Uterus (tissue), 4 donors: ENCODE measurements around the gene EGR1. TPM values are rescaled to one million over a fixed set of nuclear protein-coding genes. Genes with fewer than 3 reads are reported as not detected.

Source experiments
- DNase-seq, 2 donors: peaks; one replicate each; pipeline ENCODE4 v3.0.0-alpha.2; 2019 to 2020
- H3K27ac ChIP-seq, 2 donors: fragments of 200-600 bp; sonication (generic); 1 replicate in 1 of 2; 2 replicates in 1 of 2; pipeline ENCODE4 v1.5.1; 2016 to 2018
- H3K27me3 ChIP-seq, 2 donors: fragments of 200-600 bp; sonication (generic); one replicate each; pipeline ENCODE4 v1.5.1; 2018 to 2019; ENCODE audit warnings: control low read depth in 1 of 2
- H3K36me3 ChIP-seq, 2 donors: fragments of 200-600 bp; sonication (generic); one replicate each; pipeline ENCODE4 v1.5.1; 2019; ENCODE audit warnings: control low read depth in 1 of 2
- H3K4me1 ChIP-seq, 2 donors: fragments of 200-600 bp; sonication (generic); one replicate each; pipeline ENCODE4 v1.5.1; 2018 to 2019; ENCODE audit warnings: control low read depth in 1 of 2
- H3K4me3 ChIP-seq, 2 donors: fragments of 200-600 bp; sonication (generic); 1 replicate in 1 of 2; 2 replicates in 1 of 2; pipeline ENCODE4 v1.5.1; 2018 to 2019; ENCODE audit warnings: mild to moderate bottlenecking in 1 of 2
- H3K9me3 ChIP-seq, 2 donors: fragments of 200-600 bp; sonication (generic); one replicate each; pipeline ENCODE4 v1.5.1; 2019; ENCODE audit warnings: control low read depth in 1 of 2
- POLR2A ChIP-seq, 2 donors: fragments of 450-650 bp; IDR thresholded peaks; one replicate each; pipeline ENCODE4 v1.6.1; 2016; ENCODE audit warnings: antibody characterized with exemption in 2 of 2, mild to moderate bottlenecking in 1 of 2, moderate library complexity in 1 of 2
- intact Hi-C: fragments of 100-400 bp; cut with DNase I; formaldehyde crosslinking; loops from one replicate; pipeline ENCODE4 v1.15.1; 2023; ENCODE audit warnings: low total_unique reads
- total RNA-seq, 4 donors: library from RNA; depleted of rRNA in 3 of 4; stranded (reverse); fragments of >200 nt in 3 of 4; gene quantifications; one replicate each; pipeline versions ENCODE4 v1.1.0 to v1.2.4, GENCODE V29; 2014 to 2023
- TF ChIP-seq, protein P1 (sequence below), 4 experiments: fragments of 200-600 bp in 2 of 4; fragments of 450-650 bp in 2 of 4; sonication (generic) in 2 of 4; IDR thresholded peaks; one replicate each; pipeline ENCODE4 v1.5.1; 2016 to 2019; ENCODE audit warnings: antibody characterized with exemption in 4 of 4, mild to moderate bottlenecking in 2 of 4, moderate library complexity in 1 of 4
- donor health status: DM: yes; HTN: yes; CAD: no.

Gene EGR1
- total RNA-seq, 4 donors from 2014 or later: 2.6 to 123 (median 35.2) TPM

- intact Hi-C loops: no loop called here
- H3K4me1 ChIP-seq: no peaks in the 10 kb centered on the region
- DNase-seq: no peak
Observed at GRCh38 chr5:138454121-138454520, 11.2 kb upstream of the EGR1 start.

DNA sequence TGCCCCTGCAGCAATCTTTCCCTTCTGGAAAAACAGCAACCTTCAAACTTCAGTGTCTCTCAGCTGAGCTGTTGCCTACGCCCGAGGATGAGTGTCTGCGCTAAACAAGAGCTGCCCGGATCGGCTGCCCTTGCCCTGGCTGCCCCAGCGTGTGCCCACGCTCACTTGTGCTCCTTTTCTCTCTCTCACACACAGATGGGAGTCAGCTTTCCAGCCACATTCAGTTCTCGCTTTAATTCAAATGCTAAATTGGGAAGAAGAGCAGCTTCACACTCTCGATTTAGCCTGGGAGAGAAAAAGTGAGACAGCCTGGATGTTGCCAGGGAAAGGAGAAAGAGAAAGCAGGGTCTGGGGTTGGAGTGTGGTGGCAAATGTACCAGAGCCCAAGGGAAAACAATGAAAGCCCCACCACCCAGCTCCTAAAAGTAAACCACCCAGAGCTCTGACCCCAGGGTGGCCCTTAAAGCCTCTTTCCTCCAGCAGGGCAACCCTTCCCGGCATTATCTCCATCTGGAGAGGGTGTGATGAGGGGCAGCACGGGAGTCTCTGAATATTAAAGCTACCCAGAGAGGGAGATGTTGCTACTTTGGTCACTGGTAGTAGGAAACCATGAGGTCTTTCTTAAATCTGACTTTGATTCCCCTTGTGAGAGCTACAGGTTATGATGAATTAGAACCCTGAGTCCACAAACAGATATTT, 9.9 kb upstream of the EGR1 start:
- intact Hi-C loops: no loop called here
- Histone ChIP-seq H3K4me3 (no peak overlapping the region), H3K36me3 (no peaks in the 10 kb centered on the region), H3K27me3 (no peaks in the 10 kb centered on the region), H3K27ac (no peak overlapping the region), H3K4me1 (no peaks in the 10 kb centered on the region), H3K9me3 (no peaks in the 10 kb centered on the region)
- TF ChIP-seq, protein P1, sequence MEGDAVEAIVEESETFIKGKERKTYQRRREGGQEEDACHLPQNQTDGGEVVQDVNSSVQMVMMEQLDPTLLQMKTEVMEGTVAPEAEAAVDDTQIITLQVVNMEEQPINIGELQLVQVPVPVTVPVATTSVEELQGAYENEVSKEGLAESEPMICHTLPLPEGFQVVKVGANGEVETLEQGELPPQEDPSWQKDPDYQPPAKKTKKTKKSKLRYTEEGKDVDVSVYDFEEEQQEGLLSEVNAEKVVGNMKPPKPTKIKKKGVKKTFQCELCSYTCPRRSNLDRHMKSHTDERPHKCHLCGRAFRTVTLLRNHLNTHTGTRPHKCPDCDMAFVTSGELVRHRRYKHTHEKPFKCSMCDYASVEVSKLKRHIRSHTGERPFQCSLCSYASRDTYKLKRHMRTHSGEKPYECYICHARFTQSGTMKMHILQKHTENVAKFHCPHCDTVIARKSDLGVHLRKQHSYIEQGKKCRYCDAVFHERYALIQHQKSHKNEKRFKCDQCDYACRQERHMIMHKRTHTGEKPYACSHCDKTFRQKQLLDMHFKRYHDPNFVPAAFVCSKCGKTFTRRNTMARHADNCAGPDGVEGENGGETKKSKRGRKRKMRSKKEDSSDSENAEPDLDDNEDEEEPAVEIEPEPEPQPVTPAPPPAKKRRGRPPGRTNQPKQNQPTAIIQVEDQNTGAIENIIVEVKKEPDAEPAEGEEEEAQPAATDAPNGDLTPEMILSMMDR (IDR thresholded peaks at IDR 0.05): no peak
- TF ChIP-seq POLR2A (IDR thresholded peaks at IDR 0.05): no peak
- no peak for DNase-seq

More at GRCh38 chr5:138454121-138454520, 11.2 kb upstream of the EGR1 start:
- H3K36me3 ChIP-seq: no peaks in the 10 kb centered on the region
- no peaks in the 10 kb centered on the region for H3K27me3 ChIP-seq
- H3K9me3 ChIP-seq: no peaks in the 10 kb centered on the region
- no peak overlapping the region for H3K4me3 ChIP-seq
- no peak overlapping the region for H3K27ac ChIP-seq
- no peak for TF ChIP-seq POLR2A (IDR thresholded peaks at IDR 0.05)
- TF ChIP-seq, protein P1 (IDR thresholded peaks at IDR 0.05): no peak

GRCh38 chr5:138457531-138458275, 7.6 kb upstream of the EGR1 start:
- TF ChIP-seq POLR2A (IDR thresholded peaks at IDR 0.05): no peak
- TF ChIP-seq, protein P1 (IDR thresholded peaks at IDR 0.05): no peak
- DNase-seq: no peak
- H3K9me3 ChIP-seq: no peaks in the 10 kb centered on the region
- intact Hi-C loops: no loop called here
- no peaks in the 10 kb centered on the region for H3K4me1 ChIP-seq
- no peak overlapping the region for H3K27ac ChIP-seq
- H3K36me3 ChIP-seq: no peaks in the 10 kb centered on the region
- no peaks in the 10 kb centered on the region for H3K27me3 ChIP-seq
- H3K4me3 ChIP-seq: no peak overlapping the region

GRCh38 chr5:138458384-138458783, 6.9 kb upstream of the EGR1 start:
- Histone ChIP-seq H3K4me1 (no peaks in the 10 kb centered on the region), H3K4me3 (no peak overlapping the region), H3K27ac (no peak overlapping the region), H3K9me3 (no peaks in the 10 kb centered on the region), H3K27me3 (no peaks in the 10 kb centered on the region), H3K36me3 (no peaks in the 10 kb centered on the region)
- intact Hi-C loops: no loop called here
- no peak for TF ChIP-seq POLR2A (IDR thresholded peaks at IDR 0.05)
- TF ChIP-seq, protein P1 (IDR thresholded peaks at IDR 0.05): no peak
- no peak for DNase-seq

DNA sequence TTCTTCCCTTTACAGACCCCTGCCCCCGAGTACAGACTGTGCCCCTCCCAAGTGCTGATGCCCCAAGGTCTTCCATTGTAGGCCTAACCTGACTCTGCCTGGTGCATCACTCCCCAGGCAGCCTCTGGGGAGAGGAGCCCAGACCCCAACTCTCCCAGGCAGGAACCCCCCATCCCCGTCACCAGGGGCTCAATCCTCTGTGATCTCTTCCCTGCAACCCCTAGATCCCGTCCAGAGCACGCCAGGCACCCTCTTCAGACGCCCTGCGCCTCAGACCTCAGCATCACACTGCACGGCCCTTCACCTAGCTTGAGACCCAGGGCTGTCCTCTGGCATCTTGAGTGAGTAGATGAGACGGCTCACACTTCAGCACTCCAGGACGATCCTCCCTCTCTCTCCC, 6.4 kb upstream of the EGR1 start:
- Histone ChIP-seq H3K4me3 (no peak overlapping the region), H3K4me1 (no peaks in the 10 kb centered on the region), H3K36me3 (no peaks in the 10 kb centered on the region), H3K9me3 (no peaks in the 10 kb centered on the region), H3K27me3 (no peaks in the 10 kb centered on the region), H3K27ac (no peak overlapping the region)
- DNase-seq: no peak
- intact Hi-C loops: no loop called here
- TF ChIP-seq, protein P1 (IDR thresholded peaks at IDR 0.05): no peak
- TF ChIP-seq POLR2A (IDR thresholded peaks at IDR 0.05): no peak
